ENCODE data around the gene MAMDC2.

GRCh38 chr9:70028287-70028686 lies 15.4 kb upstream of the MAMDC2 start:
- TF ChIP-seq ZNF274 (IDR thresholded peaks at IDR 0.05; ENCODE audit: low read depth, low read length), result no peak
- TF ChIP-seq YY1 (IDR thresholded peaks at IDR 0.05; ENCODE audit: insufficient read depth, insufficient read length), result no peak
